NK-92 (cell line): ENCODE data around the gene AP5Z1.

Experiments
- DNase-seq: peaks from one replicate; lab custom pipeline; 2025; ENCODE audit not compliant: unreplicated experiment; lab: John Stamatoyannopoulos, UW

AP5Z1 gene

DNA sequence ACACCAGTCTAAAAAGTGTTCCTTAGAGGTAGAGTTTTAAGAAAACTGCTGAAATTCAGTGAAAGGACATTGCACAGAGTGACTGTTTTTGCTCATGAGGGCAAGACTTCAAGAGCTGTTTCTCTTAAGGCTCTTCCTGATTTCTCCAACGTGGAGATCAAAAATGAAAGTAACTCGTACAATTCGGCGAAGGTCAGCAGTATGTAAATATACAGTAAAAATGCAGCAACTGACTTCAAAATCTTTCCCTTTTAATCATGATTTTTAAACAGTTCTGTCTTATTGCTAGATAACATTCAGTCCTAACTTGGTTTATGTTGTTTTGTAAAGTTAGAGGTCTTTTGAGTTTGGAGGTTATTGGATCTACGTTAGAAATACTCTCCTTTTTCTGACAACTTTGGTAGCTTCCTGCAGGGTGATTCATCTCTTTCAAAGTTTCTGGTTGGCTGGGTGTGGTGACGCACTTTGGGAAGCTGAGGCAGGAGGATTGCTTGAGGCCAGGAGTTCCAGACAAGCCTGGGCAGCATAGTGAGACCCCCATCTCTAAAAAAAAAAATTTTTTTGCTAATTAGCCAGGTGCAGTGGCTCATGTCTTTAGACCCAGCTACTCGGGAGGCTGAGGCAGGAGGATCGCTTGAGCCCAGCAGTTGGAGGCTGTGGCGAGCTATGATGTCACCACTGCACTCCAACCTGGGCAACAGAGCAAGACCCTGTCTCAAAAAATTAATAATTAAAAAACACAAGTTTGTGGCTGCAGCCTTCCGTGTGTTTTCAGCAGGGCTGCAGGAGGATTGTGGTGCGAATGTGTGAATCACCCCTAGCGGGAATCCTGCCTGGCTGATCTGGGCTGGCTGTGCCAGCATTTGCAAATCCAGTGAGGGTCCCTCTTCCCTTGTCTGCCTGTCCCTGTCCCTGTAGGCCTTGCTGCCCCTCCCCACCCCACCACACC, 29.2 kb upstream of the AP5Z1 start:
- no peak for DNase-seq

DNA sequence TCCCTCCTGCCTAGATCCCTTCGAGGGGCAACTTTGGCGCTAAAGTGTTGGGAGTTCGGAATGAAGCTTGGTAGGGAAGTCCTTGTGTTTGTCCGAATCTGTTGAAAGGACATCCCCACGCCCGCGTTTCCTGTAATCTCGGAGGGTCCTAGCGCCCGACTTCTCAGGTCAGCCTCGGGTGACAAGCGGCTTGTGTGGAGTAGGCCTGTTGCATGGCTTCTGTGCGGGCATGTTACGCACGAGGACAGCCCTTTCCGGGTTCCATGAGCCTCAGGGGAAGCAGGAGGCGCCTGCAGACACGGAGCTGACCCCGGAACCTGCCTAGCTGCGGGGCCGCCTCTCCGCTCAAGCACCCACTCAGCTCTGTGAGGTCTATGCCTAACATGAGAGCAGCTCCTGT, 28.4 kb upstream of the AP5Z1 start:
- DNase-seq: no peak

DNA sequence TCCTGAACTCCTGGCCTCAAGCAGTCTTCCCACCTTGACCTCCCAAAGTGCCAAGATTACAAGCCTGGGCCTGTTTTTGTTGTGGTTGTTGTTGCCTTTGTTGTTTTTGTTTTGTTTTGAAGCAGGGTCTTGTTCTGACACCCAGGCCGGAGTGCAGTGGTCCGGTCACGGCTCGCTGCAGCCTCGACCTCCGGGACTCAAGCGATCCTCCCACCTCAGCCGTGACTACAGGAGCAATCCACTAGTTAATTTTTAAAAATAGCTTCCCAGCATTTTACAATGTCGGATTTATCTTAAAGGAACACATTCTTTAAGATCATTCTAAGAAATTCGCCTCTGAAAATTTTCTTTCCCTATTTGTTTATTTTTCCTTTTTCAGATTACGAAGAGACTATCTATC, 27.7 kb upstream of the AP5Z1 start:
- no peak for DNase-seq

DNA sequence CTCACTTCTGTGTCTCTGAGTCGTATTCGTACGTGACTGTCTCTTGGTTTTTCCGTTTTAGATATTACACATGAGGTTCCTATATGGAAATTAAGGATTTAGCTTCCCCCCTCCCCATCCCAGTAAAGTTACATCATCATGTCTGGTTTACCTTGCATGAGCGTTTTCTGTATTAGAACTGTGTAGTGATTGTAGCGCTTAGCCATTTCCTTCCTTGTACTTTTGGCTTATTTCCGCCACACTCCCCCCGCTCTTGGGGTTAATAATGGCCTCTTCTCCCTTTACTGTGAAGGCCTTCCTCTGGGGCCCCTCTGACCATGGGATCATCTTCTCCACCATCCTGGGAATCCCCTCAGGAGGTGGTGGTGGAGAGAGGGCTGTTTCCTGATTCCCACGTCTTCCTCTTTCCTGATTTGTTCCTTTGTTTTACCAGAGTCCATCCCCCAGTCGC, 27.2 kb upstream of the AP5Z1 start:
- no peak for DNase-seq

DNA sequence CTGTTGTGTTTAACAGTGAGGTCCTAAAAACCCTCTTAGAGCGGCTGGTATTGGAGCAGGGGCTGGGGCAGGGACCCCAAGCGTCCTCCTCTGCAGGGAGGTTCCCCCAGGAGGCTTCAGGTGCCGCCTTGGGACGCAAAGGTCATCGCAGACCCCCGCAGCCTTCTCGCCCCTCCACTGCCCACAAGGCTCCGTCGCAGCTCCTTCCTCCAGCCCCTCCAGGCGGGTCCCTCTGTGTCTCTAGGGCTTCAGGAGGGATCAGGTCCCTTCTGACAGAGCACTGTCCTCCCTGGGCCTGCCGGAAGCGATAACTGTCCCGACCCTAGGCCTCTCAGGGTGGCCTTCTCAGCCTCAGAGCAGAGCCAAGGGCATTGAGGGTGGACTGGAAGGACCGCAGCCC, 26.1 kb upstream of the AP5Z1 start:
- DNase-seq: no peak

DNA sequence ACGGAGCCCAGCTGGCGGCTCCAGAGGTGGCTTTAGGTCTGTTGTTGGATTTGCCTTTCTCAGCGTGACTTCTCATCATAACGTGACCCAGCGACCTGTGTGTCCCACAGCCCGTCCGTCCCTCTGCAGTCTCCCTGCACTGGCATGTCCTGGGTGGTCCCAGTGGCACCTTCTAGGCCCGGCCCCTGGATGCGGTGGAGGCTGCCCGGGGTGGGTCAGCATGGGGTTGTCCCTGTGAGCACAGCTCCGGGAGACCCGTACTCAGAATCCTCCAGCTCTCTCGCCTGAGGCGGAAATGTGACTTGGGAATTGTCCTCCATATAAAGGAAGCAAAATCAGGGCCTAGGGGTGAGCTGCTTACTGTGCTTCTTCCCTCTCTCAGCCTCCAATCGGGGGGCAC, 25.6 kb upstream of the AP5Z1 start:
- no peak for DNase-seq

DNA sequence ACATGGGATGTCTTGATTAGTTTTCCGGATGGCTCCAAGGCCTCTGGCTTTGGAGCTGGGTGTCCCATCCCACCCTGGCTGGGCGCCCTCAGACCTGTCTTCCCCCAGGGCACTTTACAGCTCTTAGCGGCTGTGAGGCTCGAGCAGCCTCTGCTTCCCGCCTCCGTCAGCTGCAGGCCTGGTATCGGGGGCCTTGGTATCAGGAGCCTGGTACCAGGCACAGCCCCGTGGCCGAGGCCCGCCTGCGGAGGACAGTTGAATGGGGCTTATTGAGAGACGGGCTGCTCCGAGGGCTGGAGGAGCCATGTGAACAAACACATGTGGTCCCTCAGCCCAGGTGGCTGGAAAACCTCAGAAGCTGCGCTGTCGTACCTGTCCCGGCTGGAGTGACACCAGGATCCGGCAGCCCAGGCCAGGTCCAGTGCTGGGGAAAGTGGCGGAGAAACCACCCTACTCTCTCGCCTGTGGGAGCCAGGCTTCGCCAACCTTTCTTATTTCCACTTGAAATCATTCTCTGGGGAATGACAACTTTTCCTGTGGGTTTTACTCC, 23.9 kb upstream of the AP5Z1 start:
- no peak for DNase-seq

DNA sequence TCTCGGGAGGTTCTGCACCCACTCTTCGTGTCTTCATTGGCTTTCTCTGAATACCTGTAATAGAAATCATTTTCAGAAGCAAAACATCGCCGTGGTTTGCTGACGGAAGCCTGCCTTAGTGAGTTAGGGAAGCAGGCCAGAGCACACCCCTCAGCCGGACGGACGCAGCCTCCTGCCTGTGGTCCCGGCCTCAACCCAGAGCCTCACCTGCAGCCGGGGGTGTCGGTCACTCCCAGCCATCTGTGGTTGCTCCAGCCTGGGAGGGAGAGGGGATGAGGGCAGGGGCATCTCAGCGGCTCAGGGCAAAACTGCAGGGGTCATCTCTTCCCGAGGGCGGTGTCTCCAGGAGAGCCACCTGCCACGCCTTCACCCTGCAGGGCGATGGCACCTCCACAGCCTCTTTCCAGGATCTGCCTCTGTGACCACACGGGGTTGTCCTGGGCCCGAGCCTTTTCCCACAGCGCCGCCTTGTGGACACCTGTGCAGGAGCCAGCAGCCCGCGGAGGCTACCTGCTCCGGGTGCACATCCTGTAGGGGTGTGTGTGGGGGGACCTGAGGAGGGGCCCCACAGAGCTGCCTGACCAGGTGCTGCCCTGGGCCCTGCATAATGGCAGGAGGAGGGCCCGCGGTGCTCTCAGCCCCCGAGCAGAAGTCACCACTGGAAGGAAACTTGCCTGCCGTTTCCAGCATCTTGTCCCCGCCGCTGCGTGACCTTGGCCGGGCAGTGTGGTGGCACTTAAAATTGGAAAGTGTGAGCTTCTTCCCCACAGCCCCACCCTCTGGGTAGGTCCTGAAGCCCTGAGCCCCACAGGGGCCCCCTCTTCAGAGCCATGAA, 21.6 kb upstream of the AP5Z1 start:
- no peak for DNase-seq

DNA sequence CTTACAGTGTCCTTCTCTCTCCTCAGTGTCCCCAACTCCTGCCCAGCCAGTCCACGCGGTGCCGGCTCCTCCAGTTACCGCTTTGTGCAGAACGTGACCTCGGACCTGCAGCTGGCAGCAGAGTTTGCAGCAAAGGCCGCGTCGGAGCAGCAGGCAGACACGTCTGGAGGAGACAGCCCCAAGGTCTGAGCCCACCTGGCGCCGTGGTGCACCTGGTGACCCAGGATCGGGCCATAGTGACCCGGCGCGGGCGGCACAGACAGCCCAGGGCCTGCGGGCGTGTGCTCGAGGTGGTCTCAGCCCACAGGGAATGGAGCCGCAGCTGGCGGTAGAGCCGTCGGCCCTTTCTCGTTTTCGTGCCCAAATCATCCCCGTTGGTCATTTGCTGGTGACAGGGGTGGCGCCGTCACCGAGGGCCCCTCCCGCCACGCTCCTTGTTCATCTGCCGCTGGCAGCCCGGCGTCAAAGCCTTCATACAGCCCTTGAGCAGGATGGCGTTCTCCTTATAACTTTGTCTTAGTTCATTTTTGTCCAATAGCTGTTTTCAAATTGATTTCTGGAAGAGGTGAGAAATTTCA, 20.9 kb upstream of the AP5Z1 start:
- DNase-seq: no peak

DNA sequence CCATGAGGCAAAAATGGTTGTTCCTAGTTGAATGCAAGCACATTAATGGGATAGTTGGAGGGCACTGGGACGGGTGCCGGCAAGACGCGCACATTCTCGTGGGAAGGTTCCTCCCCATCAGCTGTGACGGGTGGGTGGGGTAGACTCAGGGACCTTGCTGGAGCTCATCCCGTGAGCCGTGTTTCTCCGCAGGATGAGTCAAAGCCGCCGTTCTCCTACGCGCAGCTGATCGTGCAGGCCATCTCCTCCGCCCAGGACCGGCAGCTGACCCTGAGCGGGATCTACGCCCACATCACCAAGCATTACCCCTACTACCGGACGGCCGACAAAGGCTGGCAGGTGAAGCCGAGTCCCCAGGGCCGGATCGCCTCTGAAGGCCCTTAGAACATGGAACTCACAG, 20.4 kb upstream of the AP5Z1 start:
- DNase-seq: no peak

DNA sequence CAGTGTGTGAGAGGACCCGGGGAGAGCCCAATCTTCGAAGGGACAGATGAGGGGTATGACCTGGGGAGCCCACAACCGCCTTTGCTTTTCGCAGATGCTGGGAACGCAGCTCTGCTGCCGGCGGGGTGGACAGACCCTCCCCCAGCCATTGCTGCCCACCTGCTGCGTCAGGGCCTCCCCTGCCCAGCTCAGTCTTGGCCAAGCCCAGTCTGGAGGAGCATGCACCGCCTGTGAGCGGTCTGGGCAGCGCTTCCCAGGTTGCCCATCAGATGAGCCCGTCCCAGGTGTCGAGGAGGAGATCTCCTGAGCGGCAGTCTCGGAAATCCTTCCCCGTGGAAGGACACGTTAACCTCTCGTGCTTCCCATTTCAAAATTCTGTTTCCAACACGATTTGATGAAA, 17.3 kb upstream of the AP5Z1 start:
- DNase-seq: no peak

DNA sequence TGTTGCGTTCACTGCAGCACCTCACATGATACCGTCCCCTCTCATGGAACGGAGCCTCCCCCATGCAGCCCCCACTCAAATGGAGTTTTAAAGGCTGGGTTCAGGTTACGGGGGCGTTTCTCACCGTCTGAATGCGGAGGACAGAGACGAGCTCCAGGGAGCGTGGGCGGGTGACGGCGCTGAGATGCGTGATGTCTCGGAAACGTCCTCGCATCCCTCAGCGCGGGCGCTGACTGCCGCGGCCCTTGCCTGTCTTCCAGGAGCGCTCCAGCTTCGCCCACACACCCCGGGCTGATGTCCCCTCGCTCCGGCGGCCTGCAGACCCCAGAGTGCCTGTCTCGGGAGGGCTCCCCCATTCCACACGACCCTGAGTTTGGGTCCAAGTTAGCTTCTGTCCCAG, 16.6 kb upstream of the AP5Z1 start:
- DNase-seq: no peak

DNA sequence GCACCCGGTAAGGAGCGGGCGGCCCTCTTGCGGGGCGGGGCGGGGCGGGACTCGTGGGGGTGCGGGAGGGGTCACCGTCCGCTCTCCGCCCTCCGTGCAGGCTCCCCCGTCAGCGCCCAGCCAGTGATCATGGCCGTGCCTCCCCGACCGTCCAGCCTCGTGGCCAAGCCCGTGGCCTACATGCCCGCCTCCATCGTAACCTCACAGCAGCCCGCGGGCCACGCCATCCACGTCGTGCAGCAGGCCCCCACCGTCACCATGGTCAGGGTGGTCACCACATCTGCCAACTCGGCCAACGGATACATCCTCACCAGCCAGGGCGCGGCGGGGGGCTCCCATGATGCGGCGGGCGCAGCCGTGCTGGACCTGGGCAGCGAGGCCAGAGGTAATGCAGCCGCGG, 16.2 kb upstream of the AP5Z1 start:
- DNase-seq: no peak

DNA sequence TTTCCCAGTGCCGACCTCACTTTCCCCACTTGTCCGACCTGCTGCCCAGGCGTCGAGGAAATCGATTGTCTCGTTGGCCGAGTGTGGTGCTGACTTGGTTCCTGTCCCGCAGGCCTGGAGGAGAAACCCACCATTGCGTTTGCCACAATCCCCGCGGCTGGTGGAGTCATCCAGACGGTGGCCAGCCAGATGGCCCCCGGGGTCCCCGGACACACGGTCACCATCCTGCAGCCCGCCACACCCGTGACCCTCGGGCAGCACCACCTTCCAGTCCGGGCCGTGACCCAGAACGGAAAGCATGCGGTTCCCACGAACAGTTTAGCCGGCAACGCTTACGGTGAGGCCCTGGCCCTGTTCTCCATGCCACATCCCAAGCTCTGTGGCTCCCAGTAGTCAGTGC, 14.5 kb upstream of the AP5Z1 start:
- no peak for DNase-seq

DNA sequence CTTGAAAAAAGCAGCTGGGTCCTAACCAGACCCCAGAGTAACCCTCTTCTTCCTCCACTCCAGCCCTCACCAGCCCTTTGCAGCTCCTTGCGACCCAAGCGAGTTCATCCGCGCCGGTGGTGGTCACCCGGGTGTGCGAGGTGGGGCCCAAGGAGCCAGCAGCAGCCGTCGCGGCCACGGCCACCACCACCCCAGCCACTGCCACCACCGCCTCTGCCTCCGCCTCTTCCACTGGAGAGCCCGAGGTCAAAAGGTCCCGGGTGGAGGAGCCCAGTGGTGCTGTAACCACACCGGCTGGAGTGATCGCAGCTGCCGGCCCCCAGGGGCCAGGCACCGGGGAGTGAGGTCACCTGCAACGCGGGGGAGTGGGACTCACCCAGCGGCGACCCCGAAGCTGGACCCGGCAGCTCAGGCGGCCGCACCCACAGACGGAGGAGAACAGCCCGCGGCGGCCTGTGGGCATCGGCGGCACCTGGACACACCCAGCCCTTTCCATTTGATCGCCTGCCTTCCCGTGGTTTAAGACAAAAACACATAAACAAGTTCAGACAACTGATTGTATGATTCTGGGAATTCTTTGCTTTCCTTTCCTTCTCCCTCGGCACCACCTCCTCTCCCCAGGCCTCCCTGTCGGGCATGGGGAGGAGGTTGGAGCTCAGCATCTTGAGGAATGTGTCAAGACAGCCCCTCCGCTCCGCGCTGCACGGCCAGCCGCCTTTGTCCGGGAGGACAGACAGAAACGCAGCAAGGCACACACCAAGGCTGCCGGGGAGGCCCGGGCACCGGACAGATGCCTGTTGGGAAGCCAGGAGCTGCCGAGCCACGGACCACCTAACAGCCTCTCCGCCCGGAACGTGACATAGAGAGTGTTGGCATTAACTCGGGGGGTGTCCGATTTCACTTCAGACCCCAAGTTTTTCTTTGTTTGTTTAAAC, 13.0 kb upstream of the AP5Z1 start:
- DNase-seq: no peak

DNA sequence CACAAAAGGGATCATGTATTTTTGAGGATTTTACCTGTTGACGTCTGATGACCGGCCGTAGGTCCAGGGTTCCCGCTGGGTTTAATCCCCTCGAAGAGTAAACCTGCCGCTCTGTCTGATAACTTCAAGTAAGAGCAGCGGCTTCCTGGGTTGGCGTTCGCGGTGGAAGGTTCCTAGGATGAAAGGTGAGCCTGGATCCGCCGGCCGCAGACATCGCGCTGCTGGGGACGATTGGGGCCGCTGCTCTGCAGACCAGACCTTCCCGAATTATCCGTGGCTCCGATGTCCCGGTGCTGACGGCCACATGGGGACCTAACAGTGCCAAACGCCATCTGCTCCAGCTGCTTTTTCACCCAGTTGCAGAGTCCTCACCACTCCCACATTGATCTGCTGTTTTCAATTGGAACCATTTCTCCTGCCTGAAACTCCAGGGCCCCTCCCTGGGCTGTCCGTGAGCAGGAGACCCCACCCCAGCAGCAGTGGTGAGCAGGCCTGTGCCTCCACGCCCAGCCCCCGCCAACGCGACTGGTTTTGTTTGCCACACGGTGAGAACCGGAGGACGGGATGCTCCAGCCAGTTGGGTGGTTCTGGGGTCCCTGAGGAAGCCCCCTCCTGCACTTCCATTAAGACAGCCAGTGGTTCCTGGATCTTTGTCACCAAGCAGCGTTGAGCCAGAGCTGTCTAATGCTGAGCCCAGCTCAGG, 12.2 kb upstream of the AP5Z1 start:
- no peak for DNase-seq

DNA sequence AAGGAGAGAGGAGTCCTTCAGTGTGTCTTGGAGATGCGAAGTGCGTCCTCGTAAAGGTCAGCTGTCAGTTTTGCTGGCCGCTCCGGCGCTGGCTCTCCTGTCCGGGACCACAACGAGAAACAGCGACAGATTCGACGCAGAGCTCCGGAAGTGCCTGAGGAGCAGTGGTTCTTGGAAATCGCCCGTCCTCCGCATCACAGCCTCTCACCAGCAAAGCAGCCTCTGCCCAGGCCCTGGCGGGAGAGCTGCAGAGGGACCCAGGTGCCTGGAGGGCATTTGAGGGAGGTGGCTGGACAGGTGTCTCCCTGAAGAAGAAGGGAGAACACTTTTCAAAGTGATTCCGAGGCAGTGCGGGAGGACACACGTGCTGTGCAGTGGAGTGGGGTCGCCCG, 11.6 kb upstream of the AP5Z1 start:
- no peak for DNase-seq

DNA sequence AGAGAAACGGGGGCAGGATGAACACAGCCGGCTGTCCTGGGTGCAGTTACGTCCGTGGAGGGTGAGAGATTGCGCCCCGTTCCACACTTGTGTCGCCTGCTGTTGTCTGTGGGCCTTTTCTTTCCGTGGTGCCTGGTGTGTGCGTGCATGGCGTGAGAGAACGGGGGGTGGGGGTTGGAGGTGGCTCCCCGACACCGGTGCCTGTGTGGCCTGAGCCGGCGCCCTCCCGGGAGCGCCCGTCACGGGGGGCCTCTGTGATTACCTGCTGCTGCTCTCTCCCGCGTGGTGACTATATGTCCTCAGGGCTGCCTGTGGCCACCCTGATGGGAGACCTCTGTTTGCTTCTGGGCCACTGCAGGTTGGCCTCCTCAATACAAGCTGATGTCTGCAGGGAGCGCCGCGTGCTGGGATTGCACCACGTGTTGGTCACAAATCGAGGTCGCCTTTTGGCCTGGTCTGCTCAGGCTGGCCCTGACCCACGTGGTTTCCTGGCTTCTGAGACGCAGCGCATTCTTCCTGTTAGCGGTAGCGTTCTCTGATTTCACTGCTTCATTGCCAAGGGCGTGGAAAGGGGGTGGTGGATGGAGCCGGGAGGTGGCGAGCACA, 10.9 kb upstream of the AP5Z1 start:
- no peak for DNase-seq

DNA sequence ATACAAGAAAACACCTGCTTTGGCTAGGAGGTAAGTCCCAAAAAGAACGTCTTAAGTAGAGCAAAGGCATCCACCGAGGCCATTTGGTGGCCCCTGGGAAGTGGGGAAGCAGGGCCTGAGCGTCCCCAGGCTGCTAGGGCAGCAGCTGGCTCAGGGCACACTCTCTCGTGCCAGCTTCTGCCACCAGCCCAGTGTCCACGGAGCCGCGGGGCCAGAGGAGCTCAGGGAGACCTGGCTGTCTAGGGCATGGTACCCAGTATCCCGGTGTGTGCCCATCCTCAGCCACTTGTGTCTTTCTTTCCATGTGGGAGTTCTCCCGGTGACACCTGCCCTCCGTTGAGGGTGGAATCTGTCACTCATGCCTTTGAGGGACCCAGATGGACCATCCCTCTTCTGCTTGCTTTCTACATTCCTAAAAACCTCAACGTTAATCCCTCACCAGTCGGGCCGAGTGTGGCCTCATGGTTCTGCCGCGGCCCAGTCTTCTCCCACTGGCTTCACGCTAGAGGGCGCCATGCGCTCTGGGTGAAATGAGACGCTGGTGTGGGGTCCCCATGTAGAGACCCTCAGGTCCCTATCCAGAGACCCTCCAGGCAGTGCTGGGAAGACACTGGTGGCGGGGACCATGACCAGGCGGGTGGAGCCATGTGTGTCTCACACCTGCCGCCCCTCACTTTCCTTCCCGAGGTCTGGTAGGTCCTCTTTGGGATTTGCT, 9.5 kb upstream of the AP5Z1 start:
- no peak for DNase-seq
